ENCODE data around the gene SHISA6.

DNA sequence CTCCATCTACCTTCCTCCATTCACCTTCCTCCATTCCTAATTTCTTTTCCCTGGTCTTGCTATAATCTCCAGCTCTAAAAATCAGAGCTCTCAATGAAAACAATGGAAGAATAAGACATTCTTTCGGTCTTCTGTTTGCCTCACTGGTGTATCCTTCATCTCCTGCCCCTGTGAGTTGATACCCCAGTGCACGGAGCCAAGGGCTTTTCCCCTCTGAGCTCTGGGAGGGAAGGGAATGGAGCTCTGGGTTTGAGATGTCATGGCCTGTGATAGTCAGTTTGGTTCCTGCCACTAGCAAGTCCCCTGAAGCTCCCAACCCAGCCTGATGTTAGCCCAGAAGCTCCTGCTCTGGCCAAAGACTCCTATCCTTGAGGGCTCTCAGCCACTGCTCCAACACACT, 320.7 kb downstream of the SHISA6 start:
- TF ChIP-seq POLR2AphosphoS5 (IDR thresholded peaks at IDR 0.05) (no peak), POLR2A (IDR thresholded peaks at IDR 0.05) (no peak), EP300 (IDR thresholded peaks at IDR 0.05) (no peak)
- TF ChIP-seq, protein P1, sequence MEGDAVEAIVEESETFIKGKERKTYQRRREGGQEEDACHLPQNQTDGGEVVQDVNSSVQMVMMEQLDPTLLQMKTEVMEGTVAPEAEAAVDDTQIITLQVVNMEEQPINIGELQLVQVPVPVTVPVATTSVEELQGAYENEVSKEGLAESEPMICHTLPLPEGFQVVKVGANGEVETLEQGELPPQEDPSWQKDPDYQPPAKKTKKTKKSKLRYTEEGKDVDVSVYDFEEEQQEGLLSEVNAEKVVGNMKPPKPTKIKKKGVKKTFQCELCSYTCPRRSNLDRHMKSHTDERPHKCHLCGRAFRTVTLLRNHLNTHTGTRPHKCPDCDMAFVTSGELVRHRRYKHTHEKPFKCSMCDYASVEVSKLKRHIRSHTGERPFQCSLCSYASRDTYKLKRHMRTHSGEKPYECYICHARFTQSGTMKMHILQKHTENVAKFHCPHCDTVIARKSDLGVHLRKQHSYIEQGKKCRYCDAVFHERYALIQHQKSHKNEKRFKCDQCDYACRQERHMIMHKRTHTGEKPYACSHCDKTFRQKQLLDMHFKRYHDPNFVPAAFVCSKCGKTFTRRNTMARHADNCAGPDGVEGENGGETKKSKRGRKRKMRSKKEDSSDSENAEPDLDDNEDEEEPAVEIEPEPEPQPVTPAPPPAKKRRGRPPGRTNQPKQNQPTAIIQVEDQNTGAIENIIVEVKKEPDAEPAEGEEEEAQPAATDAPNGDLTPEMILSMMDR (IDR thresholded peaks at IDR 0.05) = no peak
